GM12892 (cell line): ENCODE measurements around the gene ERH.

ENCODE experiments used
- POLR2A ChIP-seq: IDR thresholded peaks from 2 replicates; pipeline ENCODE4 v1.6.1; 2011; ENCODE audit warnings: low read depth, low read length, control low read depth
- POLR2AphosphoS5 ChIP-seq: IDR thresholded peaks from 2 replicates; pipeline ENCODE4 v1.6.1; 2011; ENCODE audit warnings: low read depth, low read length, control low read depth
- TAF1 ChIP-seq: IDR thresholded peaks from 2 replicates; pipeline ENCODE4 v1.6.1; 2011; ENCODE audit warnings: low read depth, mild to moderate bottlenecking, control low read depth, low read length, borderline replicate concordance

DNA sequence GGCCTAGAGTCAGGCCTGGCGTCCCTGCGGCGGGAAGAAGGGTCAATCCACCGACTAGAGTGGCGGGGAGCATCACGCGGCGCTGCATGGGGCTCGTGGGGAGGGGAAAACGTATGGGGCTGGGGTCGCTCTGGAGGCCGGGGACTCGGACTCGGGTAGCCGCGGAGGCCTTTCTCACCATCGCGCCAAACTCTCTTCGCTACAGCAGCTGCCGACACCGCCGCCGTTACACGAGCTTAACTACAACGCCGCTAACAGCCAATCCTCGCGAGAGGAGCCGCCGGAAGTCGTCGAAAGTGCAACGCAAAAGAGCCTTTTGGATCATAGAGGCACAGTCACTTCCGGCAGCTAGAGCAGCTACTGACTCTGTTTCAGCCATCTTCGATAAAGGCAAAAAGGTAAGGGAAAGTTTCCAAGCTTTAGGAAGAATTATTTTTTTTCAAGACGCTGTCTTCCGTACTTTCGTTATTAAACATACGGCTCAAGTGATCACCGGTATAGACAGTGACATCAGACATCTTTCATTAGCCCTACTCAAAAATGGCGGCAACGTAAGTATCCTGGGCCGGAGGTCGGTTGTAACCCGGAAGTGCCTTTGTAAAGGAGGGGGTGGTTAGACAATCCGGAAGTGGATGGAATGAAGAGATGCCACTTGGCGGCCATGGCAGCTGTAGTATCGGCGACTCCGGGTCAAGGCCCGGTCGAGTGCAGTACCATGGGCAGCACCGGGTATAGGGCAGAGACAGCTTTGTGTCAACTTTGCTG, at the start of gene ERH, which contains the start of gene SLC39A9:
- peak; percentile 93 for TF ChIP-seq POLR2A
- TF ChIP-seq POLR2AphosphoS5: peak; percentile 96
- TF ChIP-seq TAF1: peak; percentile 71; the same call in 1 of the 2 replicates
